ENCODE measurements around the gene SAT1. TPM values are rescaled to one million over a fixed set of nuclear protein-coding genes. Genes with fewer than 3 reads are reported as not detected.

SAT1 gene
- polyA plus RNA-seq, 1 donor: 38.2 TPM

GRCh38 chrX:23810279-23810678 lies 27.3 kb downstream of the SAT1 start:
- DNase-seq (ENCODE audit: low read depth): no peak

- DNase-seq (ENCODE audit: low read depth): no peak
These were observed 28.2 kb downstream of the SAT1 start for GRCh38 chrX:23811108-23811651.

DNA sequence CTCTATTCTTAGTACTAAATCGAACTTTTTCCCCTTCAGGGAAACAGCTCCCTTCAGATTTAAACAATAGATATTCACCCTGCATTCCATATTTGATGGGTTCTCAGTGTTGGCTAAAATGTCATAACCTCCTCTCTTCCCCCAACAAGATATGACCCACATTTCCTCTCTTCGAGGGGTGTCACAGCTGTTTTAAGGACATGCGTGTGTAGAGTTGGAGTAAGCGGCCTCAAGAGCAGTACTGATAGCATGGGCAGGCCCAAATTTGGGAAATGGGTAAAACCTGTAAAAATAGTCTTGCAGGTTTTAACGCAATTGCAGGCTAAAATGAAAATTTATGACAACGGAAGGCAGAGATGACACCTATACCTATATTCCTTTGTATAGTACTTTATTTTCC lies 28.7 kb downstream of the SAT1 start:
- DNase-seq (ENCODE audit: low read depth): no peak

- DNase-seq (ENCODE audit: low read depth): no peak
These were observed 30.8 kb downstream of the SAT1 start for GRCh38 chrX:23813808-23814207.

- no peak for DNase-seq (ENCODE audit: low read depth)
These were observed 32.4 kb downstream of the SAT1 start for GRCh38 chrX:23815376-23815775.

GRCh38 chrX:23816179-23816578 lies 33.2 kb downstream of the SAT1 start:
- no peak for DNase-seq (ENCODE audit: low read depth)

DNA sequence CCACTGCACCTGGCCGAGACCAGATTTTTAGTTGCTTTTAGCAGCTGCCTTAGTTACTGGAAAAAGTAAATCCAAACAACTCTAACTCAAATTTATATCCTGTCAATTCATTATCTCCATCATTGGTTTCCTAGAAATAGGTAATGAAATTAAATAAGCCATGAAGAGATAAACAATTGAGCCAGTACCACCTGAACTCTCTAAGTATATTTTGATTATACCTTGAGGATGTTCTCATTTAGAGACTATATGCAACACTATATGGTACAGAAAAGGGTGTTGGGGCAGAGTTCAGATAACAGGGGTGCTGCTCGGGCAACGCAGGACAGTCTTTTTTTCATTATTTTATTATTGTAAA lies 35.0 kb downstream of the SAT1 start:
- no peak for DNase-seq (ENCODE audit: low read depth)

GRCh38 chrX:23819385-23820234 lies 36.6 kb downstream of the SAT1 start:
- no peak for DNase-seq (ENCODE audit: low read depth)

GRCh38 chrX:23820235-23820782 lies 37.3 kb downstream of the SAT1 start:
- no peak for DNase-seq (ENCODE audit: low read depth)

DNA sequence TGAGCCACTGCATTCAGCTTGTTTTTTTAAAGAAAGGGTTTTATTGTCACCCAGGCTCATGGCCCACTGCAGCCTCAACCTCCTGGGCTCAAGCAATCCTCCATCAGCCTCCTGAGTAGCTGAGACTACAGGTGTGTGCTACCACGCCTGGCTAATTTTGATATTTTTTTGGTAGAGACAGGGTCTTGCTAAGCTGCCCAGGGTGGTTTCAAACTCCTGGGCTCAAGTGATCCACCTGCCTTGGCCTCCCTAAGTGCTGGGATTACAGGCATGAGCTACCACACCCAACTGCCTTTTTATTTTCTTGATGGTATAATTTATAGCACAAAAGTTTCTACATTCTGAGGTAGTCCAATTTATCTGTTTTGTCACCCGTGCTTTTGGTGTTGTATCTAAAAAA lies 38.9 kb downstream of the SAT1 start:
- no peak for DNase-seq (ENCODE audit: low read depth)

GRCh38 chrX:23822397-23822796 lies 39.4 kb downstream of the SAT1 start:
- no peak for DNase-seq (ENCODE audit: low read depth)

DNA sequence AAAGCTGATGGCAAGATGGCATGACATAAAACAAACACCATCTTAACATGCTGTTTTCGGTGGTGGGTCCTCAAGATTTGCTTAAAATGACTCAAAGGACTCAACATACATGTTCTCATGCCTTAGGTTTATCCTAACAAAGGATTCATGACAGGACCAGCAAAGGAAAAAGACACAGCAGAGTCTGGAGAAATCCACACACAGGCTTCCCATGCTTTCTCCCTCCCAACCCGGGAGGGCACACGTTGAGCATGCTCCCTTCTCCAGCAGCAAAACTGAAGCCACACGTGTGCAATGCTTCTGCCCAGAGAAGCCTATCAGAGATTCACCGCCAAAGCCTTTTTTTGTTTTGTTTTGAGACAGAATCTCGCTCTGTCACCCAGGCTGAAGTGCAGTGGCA lies 39.9 kb downstream of the SAT1 start:
- no peak for DNase-seq (ENCODE audit: low read depth)

GRCh38 chrX:23825675-23826074 lies 42.7 kb downstream of the SAT1 start:
- no peak for DNase-seq (ENCODE audit: low read depth)

DNA sequence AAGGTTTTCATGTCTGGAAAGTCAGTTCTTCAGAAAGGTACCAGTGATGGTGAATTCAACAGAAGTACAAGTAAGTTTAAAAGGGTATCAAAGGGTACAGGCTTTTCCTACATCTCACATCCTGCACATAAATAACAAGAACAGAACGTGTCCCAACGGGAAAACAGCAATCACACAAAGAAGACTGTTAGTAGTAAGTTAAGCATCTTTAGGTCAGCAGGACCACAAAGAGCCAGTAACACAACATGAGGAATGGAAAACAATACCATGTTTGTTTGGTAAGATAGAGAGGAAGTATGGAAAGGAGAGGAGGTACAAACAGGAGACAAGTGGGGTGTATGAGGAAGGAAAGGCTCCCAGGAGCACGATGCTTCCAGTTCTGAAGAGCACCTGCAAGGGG lies 43.2 kb downstream of the SAT1 start:
- no peak for DNase-seq (ENCODE audit: low read depth)

DNA sequence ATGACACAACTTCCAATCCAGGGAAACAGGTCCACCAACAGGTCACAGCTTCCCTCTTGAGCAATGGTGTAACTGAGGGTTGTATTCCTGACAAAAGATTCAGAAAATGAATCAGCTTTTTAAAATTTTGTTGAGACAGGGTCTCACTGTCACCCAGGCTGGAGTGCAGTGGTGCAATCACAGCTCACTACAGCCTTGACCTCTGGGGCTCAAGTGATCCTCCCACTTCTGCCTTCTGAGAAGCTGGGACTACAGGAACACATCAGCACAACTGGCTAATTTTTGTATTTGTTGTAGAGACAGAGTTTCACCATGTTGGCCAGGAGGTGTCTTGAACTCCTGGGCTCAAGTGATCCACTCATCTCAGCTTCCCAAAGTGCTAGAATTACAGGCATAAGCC lies 43.7 kb downstream of the SAT1 start:
- no peak for DNase-seq (ENCODE audit: low read depth)

- DNase-seq (ENCODE audit: low read depth): no peak
These were observed 45.9 kb downstream of the SAT1 start for GRCh38 chrX:23828881-23829280.

DNA sequence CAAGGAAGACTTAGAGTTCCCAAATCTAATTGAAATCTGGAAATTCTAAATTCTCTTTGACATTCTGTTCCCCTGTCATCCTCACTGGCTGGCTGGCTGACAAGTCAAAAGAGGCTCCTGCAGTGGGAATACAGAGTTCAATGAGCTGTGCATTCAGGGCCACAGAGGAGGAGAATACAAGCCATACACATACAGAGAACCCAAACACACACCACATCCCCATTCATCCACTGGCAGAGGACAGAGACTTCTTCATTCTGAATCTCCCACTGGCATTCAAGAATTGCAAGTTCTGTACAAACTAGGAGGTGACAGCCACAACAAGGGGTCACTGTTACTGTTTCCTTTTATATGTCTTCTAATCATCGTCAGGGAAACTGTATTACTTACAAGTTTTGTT lies 49.7 kb downstream of the SAT1 start:
- DNase-seq (ENCODE audit: low read depth): no peak

Other genes with a start within 250 kb of the SAT1 start
- 70.8 TPM for gene PRDX4, start 115.7 kb upstream of the SAT1 start, polyA plus RNA-seq (ENCODE audit: insufficient read length)
- 64.5 TPM for gene ACOT9, start 39.9 kb upstream of the SAT1 start, polyA plus RNA-seq (ENCODE audit: insufficient read length)
- gene APOO, start 124.8 kb downstream of the SAT1 start, polyA plus RNA-seq (ENCODE audit: insufficient read length): 13.6 TPM
- not detected for gene CXorf58, start 124.8 kb downstream of the SAT1 start, polyA plus RNA-seq (ENCODE audit: insufficient read length)
- 10.9 TPM for gene KLHL15, start 244.0 kb downstream of the SAT1 start, polyA plus RNA-seq (ENCODE audit: insufficient read length)